Measurements from ENCODE around the gene HSBP1.
A peak's percentile ranks its signal among the peaks of the same experiment; 100 is the strongest.

Gene HSBP1

DNA sequence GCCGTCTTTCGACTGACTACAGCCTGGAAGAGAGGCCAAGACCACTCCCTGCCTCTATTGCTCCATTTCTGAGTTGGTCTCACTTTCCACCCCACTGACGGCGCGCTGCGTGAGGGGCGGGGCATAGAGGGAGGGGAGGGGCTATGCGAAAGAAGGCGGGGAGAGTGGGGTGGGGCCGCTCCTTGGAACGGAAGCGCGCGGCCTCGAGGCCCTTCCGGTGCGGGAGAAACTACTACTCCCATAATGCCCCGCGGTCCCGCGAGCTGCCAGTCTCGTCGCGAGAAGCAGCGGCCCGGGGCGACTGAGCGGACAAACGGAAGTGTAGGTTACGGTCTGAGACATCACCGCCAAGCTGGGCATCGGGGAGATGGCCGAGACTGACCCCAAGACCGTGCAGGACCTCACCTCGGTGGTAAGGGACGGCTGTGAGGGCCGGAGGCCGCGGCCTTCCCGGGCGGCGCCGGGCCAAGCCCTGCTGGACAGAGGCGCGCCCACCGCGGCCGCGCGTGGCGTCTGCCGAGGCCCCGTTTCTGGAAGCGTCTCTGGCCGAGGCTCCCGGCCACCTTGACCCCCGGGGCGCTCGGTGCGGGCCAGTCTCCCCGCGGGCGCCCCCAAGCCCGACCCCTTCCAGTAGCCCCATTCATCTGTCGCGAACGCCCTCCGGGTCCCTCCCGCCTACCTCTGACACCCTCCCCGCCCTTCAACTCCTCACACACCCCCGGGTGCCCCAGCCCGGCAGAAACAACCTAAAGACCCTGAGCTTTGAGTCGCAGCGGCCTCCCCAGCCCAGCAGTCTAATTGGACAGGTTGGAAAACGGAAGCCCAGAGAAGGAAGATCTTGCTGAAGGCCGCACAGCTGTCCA, at the start of gene HSBP1:
HSBP1 (plus strand) TSS at position 269 of the 863 bp plus-strand sequence; CDS start at position 368, 99 bp downstream.
- peaks cover 50% of the 10 kb centered on the region for H3K4me1 Mint-ChIP-seq (ENCODE audit: low read depth)
- H3K27ac Mint-ChIP-seq, result peak within 1 kb of the TSS; percentile 89
- peak within 1 kb of the TSS; percentile 97 for H3K4me3 Mint-ChIP-seq
- peaks cover 43% of the 10 kb centered on the region for H3K36me3 Mint-ChIP-seq (ENCODE audit: low read depth)
- no peaks in the 10 kb centered on the region for H3K27me3 Mint-ChIP-seq
- no peaks in the 10 kb centered on the region for H3K9me3 Mint-ChIP-seq

DNA sequence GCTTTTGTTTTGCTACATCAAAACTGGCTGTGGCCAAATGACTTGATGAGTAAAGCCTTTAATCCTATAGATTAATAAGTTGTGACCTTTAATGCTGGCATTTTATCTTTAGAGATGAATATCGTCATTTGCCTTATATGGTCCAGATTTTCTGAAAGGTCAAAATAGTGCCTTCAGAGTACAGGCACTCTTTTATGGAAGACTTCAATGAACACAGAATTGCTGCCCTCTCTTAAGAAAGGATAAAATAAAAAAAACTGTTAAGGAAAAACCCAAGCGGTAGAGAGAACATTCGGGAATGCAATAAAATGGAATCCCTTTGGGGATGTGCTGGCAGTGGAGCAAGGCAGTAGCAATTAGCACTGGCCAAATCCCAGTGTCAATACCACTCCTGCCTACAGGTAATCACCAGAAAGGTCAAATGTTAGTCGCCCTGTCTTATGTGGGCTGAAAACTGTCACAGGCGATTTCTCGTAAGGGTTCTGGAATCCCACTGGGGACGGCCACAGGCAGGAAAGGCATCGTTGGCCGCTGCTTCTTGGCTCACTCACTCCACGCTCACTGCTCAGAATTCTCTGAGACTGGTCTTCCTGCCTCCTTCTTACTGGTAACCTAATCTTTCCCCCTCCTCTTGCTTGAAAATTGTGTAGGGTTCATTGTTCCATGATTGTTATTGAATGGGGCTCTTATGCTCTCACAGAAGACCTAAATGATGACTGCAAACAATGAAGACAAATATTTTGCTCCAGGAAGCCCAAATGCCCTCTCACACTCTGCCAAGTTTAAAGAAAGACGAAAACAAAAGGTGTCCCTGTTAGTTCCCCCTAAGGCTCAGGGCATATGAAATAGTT, 45.4 kb upstream of the HSBP1 start:
- H3K9me3 Mint-ChIP-seq, result no peaks in the 10 kb centered on the region
- H3K4me3 Mint-ChIP-seq, result no peak overlapping the region
- peaks cover 4% of the 10 kb centered on the region for H3K27me3 Mint-ChIP-seq
- H3K4me1 Mint-ChIP-seq (ENCODE audit: low read depth), result no peaks in the 10 kb centered on the region
- no peaks in the 10 kb centered on the region for H3K36me3 Mint-ChIP-seq (ENCODE audit: low read depth)
- H3K27ac Mint-ChIP-seq, result no peak overlapping the region

DNA sequence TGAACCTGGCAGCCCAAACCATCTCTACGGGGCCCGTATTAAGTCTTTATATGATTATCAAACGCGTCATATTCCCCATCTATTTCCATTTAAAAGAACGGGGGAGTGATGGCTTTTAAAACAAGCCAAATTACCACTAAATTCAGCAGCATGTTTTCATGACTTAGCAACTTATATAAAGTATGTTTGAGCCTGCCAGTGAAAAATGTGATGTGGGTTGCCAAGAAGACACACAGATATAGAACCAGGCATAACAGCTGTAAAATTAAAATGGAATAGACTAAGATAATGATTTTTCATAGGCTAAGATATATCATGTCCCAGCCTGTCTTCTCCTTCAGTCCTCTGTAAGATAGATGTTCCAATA, 44.8 kb upstream of the HSBP1 start:
- peaks cover 4% of the 10 kb centered on the region for H3K27me3 Mint-ChIP-seq
- H3K27ac Mint-ChIP-seq, result no peak overlapping the region
- no peak overlapping the region for H3K4me3 Mint-ChIP-seq
- no peaks in the 10 kb centered on the region for H3K4me1 Mint-ChIP-seq (ENCODE audit: low read depth)
- no peaks in the 10 kb centered on the region for H3K9me3 Mint-ChIP-seq
- no peaks in the 10 kb centered on the region for H3K36me3 Mint-ChIP-seq (ENCODE audit: low read depth)

DNA sequence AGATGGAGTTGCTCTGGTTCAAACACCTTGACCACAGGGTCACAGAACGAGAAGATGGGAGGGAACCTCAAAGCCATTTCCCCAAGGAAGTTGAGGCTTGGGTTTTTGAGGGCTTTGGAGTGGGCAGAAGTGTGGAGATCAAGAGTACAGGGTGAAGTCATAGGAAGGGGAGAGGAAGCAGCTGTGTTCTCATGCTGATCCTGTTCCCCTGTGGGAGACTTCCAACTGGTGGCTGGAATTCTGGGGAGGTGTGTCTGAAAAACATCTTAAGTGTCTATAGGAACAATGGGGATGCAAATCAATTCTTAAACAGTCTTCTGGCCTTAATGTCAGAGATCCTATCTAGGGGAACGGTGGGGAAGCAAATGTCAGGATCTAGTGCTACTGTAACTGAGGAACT, 38.8 kb upstream of the HSBP1 start:
- peaks cover 7% of the 10 kb centered on the region for H3K27me3 Mint-ChIP-seq
- no peak overlapping the region for H3K27ac Mint-ChIP-seq
- peaks cover 9% of the 10 kb centered on the region for H3K4me1 Mint-ChIP-seq (ENCODE audit: low read depth)
- H3K4me3 Mint-ChIP-seq, result no peak overlapping the region
- H3K36me3 Mint-ChIP-seq (ENCODE audit: low read depth), result no peaks in the 10 kb centered on the region
- H3K9me3 Mint-ChIP-seq, result no peaks in the 10 kb centered on the region

DNA sequence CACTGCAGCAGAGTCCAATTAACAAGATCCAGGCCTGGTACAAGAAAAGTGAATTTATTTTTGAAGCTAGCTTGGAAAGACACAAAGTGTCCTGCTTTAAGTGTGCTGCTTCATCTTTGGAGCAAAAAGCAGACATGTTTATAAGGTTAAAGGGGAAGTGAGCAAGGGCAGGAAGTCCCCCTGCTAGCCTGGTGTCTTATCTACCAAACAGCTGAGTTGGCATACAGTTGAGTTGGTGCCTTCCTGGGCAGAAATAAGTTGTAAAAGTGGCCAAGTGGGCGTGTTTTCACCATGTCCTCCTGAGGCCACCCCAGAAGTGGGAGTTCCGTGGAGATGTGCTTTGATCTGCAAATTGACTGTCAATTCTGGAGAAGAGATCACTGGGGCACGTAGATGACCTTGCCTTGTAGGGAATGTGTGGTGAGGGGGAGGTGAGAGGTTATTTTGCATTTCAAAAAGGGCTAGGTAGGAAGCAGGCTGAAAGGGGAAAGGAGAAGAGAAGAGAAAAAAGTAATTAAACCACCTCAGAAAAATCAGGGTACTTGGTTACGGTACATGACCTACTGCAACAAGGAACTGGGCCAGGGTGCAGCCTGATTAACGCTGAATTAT, 38.3 kb upstream of the HSBP1 start:
- no peaks in the 10 kb centered on the region for H3K36me3 Mint-ChIP-seq (ENCODE audit: low read depth)
- no peak overlapping the region for H3K4me3 Mint-ChIP-seq
- peaks cover 9% of the 10 kb centered on the region for H3K4me1 Mint-ChIP-seq (ENCODE audit: low read depth)
- no peaks in the 10 kb centered on the region for H3K9me3 Mint-ChIP-seq
- no peak overlapping the region for H3K27ac Mint-ChIP-seq
- H3K27me3 Mint-ChIP-seq, result peaks cover 7% of the 10 kb centered on the region

DNA sequence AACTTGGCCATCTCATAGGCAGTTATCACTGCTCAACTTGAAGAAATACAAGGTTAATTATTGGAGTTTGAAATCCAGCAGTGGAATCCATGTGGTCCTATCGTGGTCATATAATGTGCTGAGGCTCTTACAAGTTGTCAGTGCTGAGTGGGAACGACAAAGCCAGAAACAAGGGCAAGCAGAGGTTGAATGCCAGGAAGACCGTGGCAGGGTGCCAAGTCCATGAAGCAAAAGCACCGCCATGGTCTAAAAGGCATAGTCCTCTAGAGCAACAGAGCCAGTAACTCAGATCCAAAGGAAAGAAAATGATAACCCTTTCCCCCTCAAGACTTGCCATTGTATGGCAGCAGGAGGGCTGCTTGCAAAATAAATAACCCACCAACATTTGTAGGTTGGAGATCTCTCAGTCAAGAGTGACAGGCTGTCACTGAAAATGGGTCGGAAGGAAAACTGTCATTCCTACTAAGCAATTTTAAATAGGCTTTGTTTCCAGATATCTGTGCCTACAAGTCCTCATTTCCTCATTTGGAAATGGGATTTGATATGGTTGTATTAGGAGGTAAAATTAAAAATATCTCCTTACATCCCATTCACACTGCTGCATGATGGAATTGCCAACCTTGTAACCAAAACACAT, 36.4 kb upstream of the HSBP1 start:
- H3K27ac Mint-ChIP-seq, result no peak overlapping the region
- H3K4me1 Mint-ChIP-seq (ENCODE audit: low read depth), result peaks cover 9% of the 10 kb centered on the region
- H3K4me3 Mint-ChIP-seq, result no peak overlapping the region
- no peaks in the 10 kb centered on the region for H3K36me3 Mint-ChIP-seq (ENCODE audit: low read depth)
- H3K27me3 Mint-ChIP-seq, result peaks cover 14% of the 10 kb centered on the region
- no peaks in the 10 kb centered on the region for H3K9me3 Mint-ChIP-seq

DNA sequence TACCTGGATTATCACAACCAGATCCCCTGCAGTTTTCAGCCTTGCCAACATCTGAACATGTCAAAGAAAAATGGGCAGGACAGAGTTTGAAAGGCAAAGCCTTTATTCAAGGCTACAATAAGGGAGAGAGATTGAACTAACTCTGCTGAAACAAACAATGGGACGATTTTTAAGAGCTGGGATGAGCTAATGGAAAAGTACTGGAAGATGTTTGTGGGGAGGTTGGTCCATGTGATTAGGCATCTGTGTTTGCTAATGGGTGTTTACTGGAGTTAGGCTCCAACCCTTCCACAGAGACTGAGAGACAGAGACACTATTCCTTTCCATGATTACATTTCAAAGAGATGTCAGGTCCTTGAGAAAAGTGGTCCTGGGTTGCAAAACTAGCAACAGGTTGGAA, 35.0 kb upstream of the HSBP1 start:
- H3K4me3 Mint-ChIP-seq, result no peak overlapping the region
- H3K9me3 Mint-ChIP-seq, result no peaks in the 10 kb centered on the region
- no peaks in the 10 kb centered on the region for H3K36me3 Mint-ChIP-seq (ENCODE audit: low read depth)
- no peak overlapping the region for H3K27ac Mint-ChIP-seq
- H3K4me1 Mint-ChIP-seq (ENCODE audit: low read depth), result peaks cover 9% of the 10 kb centered on the region
- peaks cover 14% of the 10 kb centered on the region for H3K27me3 Mint-ChIP-seq

DNA sequence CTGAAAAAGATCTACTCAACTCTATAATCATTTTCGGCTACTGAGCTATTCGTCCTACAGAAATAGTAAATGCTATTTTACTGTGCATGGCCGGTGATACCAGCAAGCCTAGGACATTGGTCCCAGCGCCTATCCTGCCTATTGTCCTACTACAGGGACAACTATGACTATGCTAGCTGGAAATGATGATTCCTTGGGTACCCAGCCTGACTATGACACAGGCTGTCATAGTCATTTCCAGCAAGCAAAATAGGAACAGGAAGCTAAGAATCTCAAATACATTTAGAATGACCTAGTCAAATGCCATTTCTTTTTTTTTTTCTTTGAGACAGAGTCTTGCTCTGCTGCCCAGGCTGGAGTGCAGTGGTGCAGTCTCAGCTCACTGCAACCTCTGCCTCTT, 33.7 kb upstream of the HSBP1 start:
- no peaks in the 10 kb centered on the region for H3K9me3 Mint-ChIP-seq
- no peak overlapping the region for H3K4me3 Mint-ChIP-seq
- no peak overlapping the region for H3K27ac Mint-ChIP-seq
- peaks cover 6% of the 10 kb centered on the region for H3K4me1 Mint-ChIP-seq (ENCODE audit: low read depth)
- H3K27me3 Mint-ChIP-seq, result peaks cover 14% of the 10 kb centered on the region
- no peaks in the 10 kb centered on the region for H3K36me3 Mint-ChIP-seq (ENCODE audit: low read depth)

DNA sequence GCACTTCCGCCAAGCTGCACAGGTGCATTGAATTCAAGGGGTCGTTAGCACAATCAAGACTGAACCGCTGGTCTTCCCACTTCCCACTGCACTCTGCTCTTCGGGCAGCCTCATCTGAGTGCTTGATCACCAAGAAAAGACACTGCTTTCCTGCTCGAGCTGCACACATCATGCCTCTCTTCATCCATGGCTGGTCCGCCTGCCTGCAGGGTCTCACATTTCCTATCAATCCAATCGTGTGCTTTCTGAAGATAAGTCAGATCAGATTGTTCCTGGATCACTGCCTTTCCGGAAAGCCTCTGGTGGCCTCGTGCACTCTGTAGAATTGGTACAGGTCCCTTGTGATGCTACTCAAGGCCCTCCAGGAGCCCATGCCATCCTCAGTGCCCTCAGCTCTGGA, 30.8 kb upstream of the HSBP1 start:
- H3K27ac Mint-ChIP-seq, result no peak overlapping the region
- no peak overlapping the region for H3K4me3 Mint-ChIP-seq
- H3K4me1 Mint-ChIP-seq (ENCODE audit: low read depth), result no peaks in the 10 kb centered on the region
- peaks cover 12% of the 10 kb centered on the region for H3K27me3 Mint-ChIP-seq
- H3K36me3 Mint-ChIP-seq (ENCODE audit: low read depth), result no peaks in the 10 kb centered on the region
- H3K9me3 Mint-ChIP-seq, result no peaks in the 10 kb centered on the region

DNA sequence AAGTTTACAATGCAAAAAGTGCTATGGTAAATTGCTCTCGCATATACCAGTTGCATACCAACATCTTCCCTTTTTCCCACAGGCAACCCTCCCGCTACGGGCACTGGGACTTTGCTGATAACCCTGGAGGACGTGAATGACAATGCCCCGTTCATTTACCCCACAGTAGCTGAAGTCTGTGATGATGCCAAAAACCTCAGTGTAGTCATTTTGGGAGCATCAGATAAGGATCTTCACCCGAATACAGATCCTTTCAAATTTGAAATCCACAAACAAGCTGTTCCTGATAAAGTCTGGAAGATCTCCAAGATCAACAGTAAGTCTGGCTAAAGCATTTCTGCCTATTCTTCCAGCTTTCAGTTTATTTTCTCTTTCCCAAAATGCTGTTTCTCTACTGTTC, 27.9 kb upstream of the HSBP1 start:
- Mint-ChIP-seq H3K27me3 (peaks cover 15% of the 10 kb centered on the region), H3K36me3 (ENCODE audit: low read depth) (no peaks in the 10 kb centered on the region), H3K9me3 (no peaks in the 10 kb centered on the region), H3K27ac (no peak overlapping the region), H3K4me1 (ENCODE audit: low read depth) (no peaks in the 10 kb centered on the region), H3K4me3 (no peak overlapping the region)

DNA sequence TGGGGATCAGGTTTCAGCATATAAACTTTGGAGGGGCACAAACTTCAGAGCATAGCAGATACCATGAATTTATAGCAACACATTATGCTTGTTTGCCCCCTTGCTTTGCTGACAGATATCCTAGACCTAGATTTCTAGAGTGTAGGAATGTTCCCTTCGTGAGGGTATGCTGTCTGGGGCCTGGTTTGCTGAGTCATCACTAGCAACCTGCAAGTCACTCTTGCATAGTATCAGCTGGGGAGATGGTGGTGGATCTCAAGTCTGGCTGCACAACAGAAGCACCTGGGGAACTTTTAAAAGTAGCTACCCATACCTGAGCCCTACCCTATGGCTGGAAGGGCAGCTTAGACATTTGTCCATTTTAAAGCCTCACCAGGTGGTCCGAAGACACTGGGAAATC, 22.3 kb upstream of the HSBP1 start:
- H3K4me3 Mint-ChIP-seq, result no peak overlapping the region
- no peak overlapping the region for H3K27ac Mint-ChIP-seq
- H3K36me3 Mint-ChIP-seq (ENCODE audit: low read depth), result no peaks in the 10 kb centered on the region
- no peaks in the 10 kb centered on the region for H3K9me3 Mint-ChIP-seq
- H3K4me1 Mint-ChIP-seq (ENCODE audit: low read depth), result no peaks in the 10 kb centered on the region
- H3K27me3 Mint-ChIP-seq, result peaks cover 15% of the 10 kb centered on the region

DNA sequence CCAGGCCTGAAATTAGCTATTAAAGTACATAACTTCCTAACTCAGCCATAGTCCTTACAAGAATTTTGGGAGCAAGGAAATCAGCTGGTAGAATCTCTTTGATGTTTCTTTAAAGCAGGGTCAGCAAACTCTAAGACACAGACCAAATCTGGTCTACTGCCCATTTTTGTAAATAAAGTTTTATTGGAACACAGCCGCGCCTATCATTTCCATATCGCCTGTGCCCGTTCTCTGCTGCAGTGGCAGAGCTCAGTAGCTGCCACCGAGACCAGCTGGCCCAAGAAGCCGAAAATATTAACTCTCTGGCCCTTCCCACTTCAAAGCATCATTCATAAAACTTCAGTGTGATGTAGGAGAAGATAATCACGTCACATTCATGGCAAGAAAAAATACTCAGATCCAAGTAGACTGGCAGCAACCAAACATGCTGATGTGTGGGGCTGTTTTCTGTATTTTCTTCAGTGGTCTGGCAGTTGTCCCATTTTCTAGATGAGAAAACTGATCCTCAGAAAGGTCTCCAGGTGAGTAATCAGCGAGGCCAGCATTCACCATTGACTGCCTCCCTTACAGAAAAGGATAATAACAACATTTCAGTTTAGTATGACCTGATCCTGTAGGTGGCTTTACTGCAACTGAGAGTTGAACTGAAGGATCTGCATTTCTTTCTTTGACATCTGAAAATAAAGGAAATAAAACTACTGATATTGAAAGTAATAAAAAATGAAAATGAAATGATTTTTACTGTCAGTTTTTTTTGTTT, 18.0 kb upstream of the HSBP1 start:
- Mint-ChIP-seq H3K27ac (no peak overlapping the region), H3K27me3 (peaks cover 10% of the 10 kb centered on the region), H3K4me1 (ENCODE audit: low read depth) (peaks cover 4% of the 10 kb centered on the region), H3K4me3 (no peak overlapping the region), H3K36me3 (ENCODE audit: low read depth) (no peaks in the 10 kb centered on the region), H3K9me3 (no peaks in the 10 kb centered on the region)

DNA sequence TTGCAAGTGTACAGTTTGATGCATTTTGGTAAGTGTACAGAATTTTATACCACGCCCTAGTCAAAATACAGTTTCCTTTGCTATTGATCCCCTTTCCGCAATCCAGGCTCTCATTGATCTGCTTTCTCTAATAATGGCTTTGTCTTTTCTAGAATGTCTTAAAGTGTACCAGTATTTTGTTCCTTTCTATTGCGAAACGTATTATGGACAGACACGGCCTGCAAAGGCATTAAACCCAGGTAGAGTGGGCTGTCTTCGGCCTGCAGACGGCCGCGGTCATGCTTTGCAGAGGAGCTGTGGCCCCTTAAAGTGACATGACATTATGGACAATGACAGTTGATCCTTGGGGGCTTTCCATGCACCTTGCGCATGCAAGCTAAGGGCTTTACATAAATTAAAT, 15.9 kb upstream of the HSBP1 start:
- peaks cover 4% of the 10 kb centered on the region for H3K4me1 Mint-ChIP-seq (ENCODE audit: low read depth)
- no peaks in the 10 kb centered on the region for H3K9me3 Mint-ChIP-seq
- no peak overlapping the region for H3K4me3 Mint-ChIP-seq
- no peak overlapping the region for H3K27ac Mint-ChIP-seq
- H3K36me3 Mint-ChIP-seq (ENCODE audit: low read depth), result no peaks in the 10 kb centered on the region
- H3K27me3 Mint-ChIP-seq, result peaks cover 9% of the 10 kb centered on the region

DNA sequence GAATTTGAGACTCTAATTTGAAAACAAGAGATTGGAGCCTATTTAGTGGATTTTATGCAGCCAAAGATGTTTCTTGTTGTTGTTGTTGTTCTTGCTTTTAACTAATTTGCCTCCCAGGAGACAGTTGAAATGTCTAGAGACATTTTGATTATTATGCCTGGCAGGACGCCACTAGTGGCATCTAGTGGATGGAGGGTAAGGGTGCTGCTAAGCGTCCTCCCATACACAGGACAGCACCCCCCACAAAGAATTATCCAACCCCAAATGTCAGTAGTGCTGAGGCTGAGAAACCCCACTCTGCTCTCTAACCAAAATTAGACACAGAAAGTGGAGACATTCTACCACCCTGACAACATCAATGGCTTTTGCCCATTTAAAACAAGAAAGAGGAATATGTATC, 15.4 kb upstream of the HSBP1 start:
- no peaks in the 10 kb centered on the region for H3K9me3 Mint-ChIP-seq
- no peak overlapping the region for H3K4me3 Mint-ChIP-seq
- no peaks in the 10 kb centered on the region for H3K36me3 Mint-ChIP-seq (ENCODE audit: low read depth)
- H3K27ac Mint-ChIP-seq, result no peak overlapping the region
- peaks cover 10% of the 10 kb centered on the region for H3K27me3 Mint-ChIP-seq
- H3K4me1 Mint-ChIP-seq (ENCODE audit: low read depth), result peaks cover 4% of the 10 kb centered on the region
